SK-N-MC (cell line): ENCODE measurements around the gene KIAA1328.

Experiments used
- EZH2 ChIP-seq: fragments of 200-600 bp; sonication (generic); IDR thresholded peaks from one replicate; pipeline ENCODE4 v1.6.1; 2017; ENCODE audit warnings: antibody characterized with exemption
- FOXP2 ChIP-seq: optimal IDR thresholded peaks from 2 replicates; pipeline ENCODE3; 2011; ENCODE audit warnings: mild to moderate bottlenecking, moderate library complexity; ENCODE audit not compliant: insufficient read depth; ENCODE audit errors: extremely low read length, control extremely low read depth
- POLR2AphosphoS5 ChIP-seq: IDR thresholded peaks from 2 replicates; pipeline ENCODE4 v1.6.1; 2012; ENCODE audit warnings: mild to moderate bottlenecking, low read depth, low read length, borderline replicate concordance

GRCh38 chr18:36899289-36899688 is 70.4 kb downstream of the KIAA1328 start:
- TF ChIP-seq FOXP2: no peak
- no peak for TF ChIP-seq POLR2AphosphoS5
- no peak for TF ChIP-seq EZH2
